Heart left ventricle (tissue), 16 donors: Measurements from ENCODE around the gene GNB5. TPM values are rescaled to one million over a fixed set of nuclear protein-coding genes. Genes with fewer than 3 reads are reported as not detected.

Source experiments
- ATAC-seq, 4 donors: fragments of 200-7000 bp; cut with Tn5 transposase; one replicate each; pipeline ENCODE4 v1.9.1; 2020 to 2022; ENCODE audit warnings: moderate library complexity in 4 of 4, mild to moderate bottlenecking in 3 of 4, moderate number of reproducible peaks in 1 of 4
- DNase-seq, 5 donors: peaks; one replicate each; pipeline ENCODE4 v3.0.0-alpha.2; 2020
- H3K27ac ChIP-seq, 12 donors: fragments of 200-600 bp; sonication (generic) in 4 of 12; one replicate each; pipeline versions ENCODE4 v1.5.0 to v1.8.0; 2016 to 2022; ENCODE audit warnings: mild to moderate bottlenecking in 2 of 12
- H3K27me3 ChIP-seq, 9 donors: fragments of 200-600 bp; sonication (generic) in 2 of 9; one replicate each; pipeline versions ENCODE4 v1.5.1 to v1.8.0; 2016 to 2022; ENCODE audit warnings: mild to moderate bottlenecking in 3 of 9
- H3K36me3 ChIP-seq, 9 donors: fragments of 200-600 bp; sonication (generic) in 2 of 9; one replicate each; pipeline versions ENCODE4 v1.5.0 to v1.8.0; 2018 to 2022; ENCODE audit warnings: mild to moderate bottlenecking in 2 of 9
- H3K4me1 ChIP-seq, 12 donors: fragments of 200-600 bp; sonication (generic) in 4 of 12; one replicate each; pipeline versions ENCODE4 v1.5.0 to v1.8.0; 2016 to 2022; ENCODE audit warnings: mild to moderate bottlenecking in 3 of 12
- H3K4me3 ChIP-seq, 12 donors: fragments of 200-600 bp; sonication (generic) in 4 of 12; one replicate each; pipeline versions ENCODE4 v1.5.0 to v1.8.0; 2017 to 2022; ENCODE audit warnings: mild to moderate bottlenecking in 9 of 12, moderate library complexity in 4 of 12
- H3K9me3 ChIP-seq, 12 donors: fragments of 200-600 bp; sonication (generic) in 4 of 12; one replicate each; pipeline versions ENCODE4 v1.5.0 to v1.8.0; 2016 to 2022; ENCODE audit warnings: mild to moderate bottlenecking in 1 of 12
- POLR2A ChIP-seq, 2 donors: fragments of 450-650 bp; IDR thresholded peaks; one replicate each; pipeline ENCODE4 v1.6.1; 2017; ENCODE audit warnings: antibody characterized with exemption in 2 of 2, mild to moderate bottlenecking in 2 of 2, moderate library complexity in 2 of 2
- WGBS, 4 donors: extraction: QIAGEN DNeasy Blood & Tissue Kit in 2 of 4; methylation state at CpG; one replicate each; pipeline versions ENCODE4 v1.1.5 to v1.1.7; 2013 to 2018; 5-methylcytosine and 5-hydroxymethylcytosine counted together
- intact Hi-C, 10 donors: fragments of 100-400 bp; cut with DNase I; formaldehyde crosslinking; loops; one replicate each; pipeline versions ENCODE4 v1.11.1 to v1.14.2; 2022
- polyA plus RNA-seq, 2 donors: library from polyadenylated mRNA; stranded (reverse); fragments of 200-250 nt; gene quantifications; one replicate each; pipeline ENCODE4 v1.2.3, GENCODE V29; 2013
- total RNA-seq, 9 donors: library from RNA; depleted of rRNA in 2 of 9; stranded (reverse); fragments of >200 nt in 2 of 9; fragmentation: NEBNext Ultra II Directional in 3 of 9; extraction: Animal tissue kit (Norgen Biotek cat#: 25700) in 3 of 9; gene quantifications; one replicate each; pipeline versions ENCODE4 v1.1.0 to v1.2.4, GENCODE V29; 2016 to 2023
- TF ChIP-seq, protein P1 (sequence below), 12 donors: fragments of 200-600 bp; sonication (generic) in 4 of 12; IDR thresholded peaks; one replicate each; pipeline versions ENCODE4 v1.5.0 to v1.8.0; 2018 to 2022; ENCODE audit warnings: antibody characterized with exemption in 12 of 12, mild to moderate bottlenecking in 5 of 12
- donor health status: ischemic (EF 13 %, LVEDD 7.1; RV severe dilation, severe dysfunction).
- donor health status: healthy with polysubstance abuse.
- donor health status: DM: no; HTN: yes; CAD: no.
- donor health status: DM: no; HTN: no; CAD: no.
- donor health status: ischemic (EF 25% LVEDD 6.9; RV normal size, moderate dysfunction).
- donor health status: ischemic (EF 25% LVEDD 5.7; RV mildly dilated, moderate dysfunction).
- donor health status: healthy.
- donor health status: DM: yes; HTN: yes; CAD: no.
- donor health status: ischemic (EF 35%, LVEDD 5.7; RV mildly dilated, moderate dysfunction).
- donor health status: nonischemic (EF 11% LVEDD 7.7; RV severe dilation, severe dysfunction).
- donor health status: DM: yes; HTN: yes; CAD: no.
- donor health status: PGD.
- donor health status: ischemic (EF 29% LVEDD 5.4; RV normal size, mild dysfunction).
- donor health status: nonischemic (EF 23%, LVEDD 6.1; RV moderate dilation, normal function).

Gene GNB5
- total and polyA plus RNA-seq, 11 donors = 4.2 to 12.4 (median 7.7) TPM

DNA sequence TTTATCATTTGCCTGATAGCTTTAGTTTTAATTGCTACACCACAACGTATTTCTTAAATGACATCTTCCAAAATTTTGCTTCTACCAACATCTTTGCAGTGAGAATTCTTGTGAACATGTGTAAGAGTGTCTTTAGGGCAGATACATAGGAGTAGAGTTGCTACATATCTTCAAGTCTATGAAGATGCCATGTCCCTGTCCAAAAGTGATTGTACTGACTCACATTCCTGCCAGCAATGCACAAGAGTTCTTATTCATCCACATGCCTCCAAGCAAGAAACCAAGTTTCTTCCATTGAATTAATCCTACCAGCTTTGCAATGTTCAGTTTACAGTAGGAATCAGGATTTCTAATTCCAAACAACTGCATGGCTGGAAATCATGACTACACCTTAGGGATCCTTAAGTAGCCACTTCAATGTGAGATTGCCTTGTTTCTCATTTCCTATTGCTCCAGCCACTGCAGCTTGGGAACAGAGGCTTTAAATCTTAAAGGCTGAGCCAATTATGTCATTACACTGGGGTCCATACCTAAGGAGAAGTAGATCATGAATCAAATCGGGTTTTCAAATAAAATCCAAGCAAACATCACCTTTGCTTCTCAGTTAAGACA is 123.1 kb downstream of the GNB5 start:
- Histone ChIP-seq H3K4me3 (no peak overlapping the region), H3K27me3 (no peaks in the 10 kb centered on the region), H3K36me3 (peaks cover 0 to 36% (median 30%) of the 10 kb centered on the region in 9 donors), H3K27ac (no peak overlapping the region), H3K4me1 (peaks cover 0 to 9% (median 0%) of the 10 kb centered on the region in 12 donors), H3K9me3 (no peaks in the 10 kb centered on the region)
- DNase-seq (no peak), ATAC-seq (no peak)
- WGBS, 4 donors = 86 to 90% (median 87%) methylated on average over 2 of the region's 2 CpGs
- TF ChIP-seq, protein P1, sequence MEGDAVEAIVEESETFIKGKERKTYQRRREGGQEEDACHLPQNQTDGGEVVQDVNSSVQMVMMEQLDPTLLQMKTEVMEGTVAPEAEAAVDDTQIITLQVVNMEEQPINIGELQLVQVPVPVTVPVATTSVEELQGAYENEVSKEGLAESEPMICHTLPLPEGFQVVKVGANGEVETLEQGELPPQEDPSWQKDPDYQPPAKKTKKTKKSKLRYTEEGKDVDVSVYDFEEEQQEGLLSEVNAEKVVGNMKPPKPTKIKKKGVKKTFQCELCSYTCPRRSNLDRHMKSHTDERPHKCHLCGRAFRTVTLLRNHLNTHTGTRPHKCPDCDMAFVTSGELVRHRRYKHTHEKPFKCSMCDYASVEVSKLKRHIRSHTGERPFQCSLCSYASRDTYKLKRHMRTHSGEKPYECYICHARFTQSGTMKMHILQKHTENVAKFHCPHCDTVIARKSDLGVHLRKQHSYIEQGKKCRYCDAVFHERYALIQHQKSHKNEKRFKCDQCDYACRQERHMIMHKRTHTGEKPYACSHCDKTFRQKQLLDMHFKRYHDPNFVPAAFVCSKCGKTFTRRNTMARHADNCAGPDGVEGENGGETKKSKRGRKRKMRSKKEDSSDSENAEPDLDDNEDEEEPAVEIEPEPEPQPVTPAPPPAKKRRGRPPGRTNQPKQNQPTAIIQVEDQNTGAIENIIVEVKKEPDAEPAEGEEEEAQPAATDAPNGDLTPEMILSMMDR (IDR thresholded peaks at IDR 0.05) = no peak
- TF ChIP-seq POLR2A (IDR thresholded peaks at IDR 0.05) = no peak
- intact Hi-C loops = no loop called here

DNA sequence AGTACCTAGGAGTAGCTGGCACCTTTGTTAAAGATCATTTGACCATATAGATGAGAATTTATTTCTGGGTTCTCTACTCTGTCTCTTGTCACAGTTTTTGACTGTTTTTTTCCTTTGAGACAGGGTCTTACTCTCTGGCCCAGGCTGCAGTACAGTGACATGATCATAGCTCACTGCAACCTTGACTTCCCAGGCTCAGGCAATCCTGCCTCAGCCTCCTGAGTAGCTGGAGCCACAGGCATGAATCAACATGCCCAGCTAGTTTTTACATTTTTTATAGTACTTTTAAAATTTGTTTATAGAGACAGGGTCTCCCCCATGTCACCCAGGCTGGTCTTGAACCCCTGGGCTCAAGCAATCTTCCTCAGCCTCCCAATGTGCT is 123.7 kb downstream of the GNB5 start:
- H3K4me1 ChIP-seq = peaks cover 0 to 9% (median 0%) of the 10 kb centered on the region in 12 donors
- DNase-seq = no peak
- TF ChIP-seq POLR2A (IDR thresholded peaks at IDR 0.05) = no peak
- TF ChIP-seq, protein P1 (IDR thresholded peaks at IDR 0.05) = no peak
- H3K36me3 ChIP-seq = peaks cover 0 to 41% (median 36%) of the 10 kb centered on the region in 9 donors
- H3K9me3 ChIP-seq = no peaks in the 10 kb centered on the region
- no peaks in the 10 kb centered on the region for H3K27me3 ChIP-seq
- H3K27ac ChIP-seq = no peak overlapping the region
- no peak for ATAC-seq
- intact Hi-C loops = no loop called here
- no peak overlapping the region for H3K4me3 ChIP-seq

DNA sequence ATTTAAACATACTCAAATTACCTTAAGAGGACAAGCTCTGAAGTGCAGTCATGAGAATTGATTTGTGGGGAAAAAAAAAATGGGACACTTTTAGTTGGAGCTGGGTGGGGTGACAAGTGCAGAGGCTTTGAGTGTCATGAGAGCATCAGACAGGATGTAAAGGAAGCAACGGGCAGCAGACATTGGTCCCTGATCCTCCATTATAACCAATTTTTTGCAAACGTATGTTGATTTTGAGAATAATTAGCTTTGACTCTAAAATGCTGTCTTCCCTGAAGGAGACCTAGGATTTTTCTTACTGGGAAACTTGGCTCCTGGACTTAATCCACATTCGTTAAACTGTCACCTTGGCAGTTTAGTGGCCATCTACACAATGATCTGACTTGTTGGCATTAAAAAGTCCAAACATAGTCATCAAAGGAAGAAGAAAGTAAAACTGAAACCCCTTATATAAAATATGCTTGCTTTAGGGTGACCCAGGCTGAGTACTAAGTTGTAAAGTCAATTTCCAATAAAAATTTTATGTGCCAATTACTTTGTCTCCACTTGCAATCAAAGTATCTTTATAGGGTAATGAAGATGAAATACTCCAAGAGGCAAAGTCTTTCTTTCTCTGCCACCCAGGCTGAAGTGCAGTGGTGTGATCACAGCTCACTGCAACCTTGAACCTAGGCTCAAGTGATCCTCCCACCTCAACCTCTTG is 124.2 kb downstream of the GNB5 start:
- no peaks in the 10 kb centered on the region for H3K9me3 ChIP-seq
- H3K4me3 ChIP-seq = no peak overlapping the region
- DNase-seq = no peak
- H3K36me3 ChIP-seq = peaks cover 0 to 47% (median 41%) of the 10 kb centered on the region in 9 donors
- 81 to 87% (median 85%) methylated on average over 3 of the region's 3 CpGs for WGBS, 4 donors
- TF ChIP-seq, protein P1 (IDR thresholded peaks at IDR 0.05) = no peak
- no peak for TF ChIP-seq POLR2A (IDR thresholded peaks at IDR 0.05)
- ATAC-seq = no peak
- H3K27me3 ChIP-seq = no peaks in the 10 kb centered on the region
- no peak overlapping the region for H3K27ac ChIP-seq
- intact Hi-C loops = no loop called here
- H3K4me1 ChIP-seq = peaks cover 0 to 9% (median 0%) of the 10 kb centered on the region in 12 donors

Other genes starting within 250 kb of the GNB5 start
- 10 to 100 TPM in 1 of 9 donors, 1 to 10 TPM in 8; 4.9 to 10.4 (median 8.3) TPM for gene LEO1, start 219.6 kb downstream of the GNB5 start, total RNA-seq
- 10 to 100 TPM in 1 of 2 donors, 1 to 10 TPM in 1; 8.3 to 12.6 TPM for gene LEO1, start 219.6 kb downstream of the GNB5 start, polyA plus RNA-seq
- gene MAPK6, start 172.2 kb downstream of the GNB5 start, total RNA-seq = 10 to 100 TPM; 10.4 to 26.2 (median 18.2) TPM
- gene MAPK6, start 172.2 kb downstream of the GNB5 start, polyA plus RNA-seq = 10 to 100 TPM in 1 of 2 donors, 1 to 10 TPM in 1; 3.6 to 17.5 TPM
- gene BCL2L10, start 78.6 kb downstream of the GNB5 start, total RNA-seq = under 1 TPM in 1 of 9 donors, not detected in 8; 0.20 TPM
- gene BCL2L10, start 78.6 kb downstream of the GNB5 start, polyA plus RNA-seq = not detected
- 1 to 10 TPM; 1.0 to 7.2 (median 3.4) TPM for gene MYO5C, start 104.4 kb upstream of the GNB5 start, total RNA-seq
- under 1 TPM; 0.89 to 0.95 TPM for gene MYO5C, start 104.4 kb upstream of the GNB5 start, polyA plus RNA-seq